Activated CD4-positive, alpha-beta T cell treated with anti-CD3 and anti-CD28 coated beads for 1 hour (primary cell): ENCODE data around the gene C14orf39.
"Not testable (repeated sequence)": the region's sequence is repeated elsewhere in the genome, so short reads cannot be mapped to it uniquely, and the experiment has no call there.

Experiments used
- DNase-seq: peaks from one replicate; pipeline ENCODE4 v3.0.0-alpha.2; 2020

The C14orf39 gene

DNA sequence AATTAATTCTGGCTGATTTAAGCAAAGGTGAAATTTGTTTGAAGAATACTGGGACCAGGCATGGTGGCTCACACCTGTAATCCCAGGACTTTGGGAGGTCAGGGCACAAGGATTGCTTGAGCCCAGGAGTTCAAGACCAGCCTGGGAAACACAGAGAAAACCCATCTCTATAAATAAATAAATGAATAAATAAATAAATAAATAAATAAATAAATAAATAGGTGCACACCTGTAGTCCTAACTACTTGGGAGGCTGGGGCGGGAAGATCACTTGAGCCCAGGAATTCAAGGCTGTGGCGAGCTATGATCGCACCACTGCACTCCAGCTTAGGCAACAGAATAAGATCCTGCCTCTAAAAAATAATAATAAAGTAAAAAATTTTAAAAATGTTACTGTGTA lies 4.4 kb upstream of the C14orf39 start:
- no peak for DNase-seq

- no peak for DNase-seq
Measured at GRCh38 chr14:60488175-60488574, 2.3 kb upstream of the C14orf39 start.

GRCh38 chr14:60487211-60487610 lies 1.3 kb upstream of the C14orf39 start:
- DNase-seq: no peak

DNA sequence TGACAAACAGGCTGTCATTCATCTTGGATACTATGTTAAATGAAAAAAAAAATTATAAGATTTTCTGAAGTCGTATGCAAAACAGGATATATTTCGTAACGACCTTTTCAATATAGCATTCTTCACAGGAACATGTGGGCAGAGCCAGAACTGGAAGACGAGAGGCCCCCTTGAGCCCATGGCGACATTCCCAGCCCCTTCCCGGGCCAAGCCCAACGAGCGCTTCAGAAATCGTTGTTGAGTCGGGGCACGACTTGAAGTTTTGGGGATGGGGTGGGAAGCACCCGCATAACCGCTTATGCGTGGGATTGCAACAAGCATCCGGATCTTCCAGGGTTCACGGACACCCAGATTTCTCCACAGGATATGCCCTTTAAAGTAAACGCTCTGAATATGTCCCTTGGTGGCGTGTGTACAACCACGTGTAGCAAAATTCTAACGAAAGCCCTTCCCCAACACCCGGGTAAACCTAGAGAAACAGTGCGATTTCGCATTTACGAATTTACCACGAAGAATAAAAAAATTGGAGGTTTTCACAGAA lies 736 bp downstream of the C14orf39 start:
- no peak for DNase-seq

DNA sequence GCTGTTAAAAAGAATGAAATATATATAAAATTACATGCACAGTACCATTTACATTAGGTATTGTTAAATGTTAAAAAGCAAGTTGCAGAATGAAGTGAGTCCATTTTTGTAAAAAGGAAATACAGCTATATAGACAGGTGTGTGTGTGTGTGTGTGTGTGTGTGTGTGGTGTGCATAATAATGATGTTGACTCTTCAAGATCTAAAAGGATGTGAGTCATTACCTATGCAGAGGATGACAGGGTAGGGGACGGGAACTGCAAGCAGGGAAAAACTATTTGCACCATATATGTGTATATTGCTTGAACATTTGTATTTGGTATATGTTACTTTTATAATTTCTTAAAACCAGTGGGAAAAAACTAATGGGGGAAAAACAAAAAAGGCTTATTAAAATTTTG lies 3.1 kb downstream of the C14orf39 start:
- no peak for DNase-seq

DNA sequence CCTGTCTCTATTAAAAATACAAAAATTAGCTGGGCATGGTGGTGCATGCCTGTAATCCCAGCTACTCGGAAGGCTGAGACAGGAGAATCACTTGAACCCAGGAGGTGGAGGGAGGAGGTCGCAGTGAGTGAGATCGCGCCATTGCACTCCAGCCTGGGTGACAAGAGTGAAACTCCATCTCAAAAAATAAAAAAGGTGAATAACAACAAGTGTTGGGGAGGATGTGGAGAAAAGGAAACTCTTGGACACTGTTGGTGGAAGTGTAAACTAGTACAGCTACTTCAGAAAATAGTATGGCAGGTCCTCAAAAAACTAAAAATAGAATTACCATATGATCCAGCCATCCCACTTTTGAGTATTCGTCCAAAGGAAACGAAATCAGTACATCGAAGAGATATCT lies 5.6 kb downstream of the C14orf39 start:
- not testable (repeated sequence) for DNase-seq

DNA sequence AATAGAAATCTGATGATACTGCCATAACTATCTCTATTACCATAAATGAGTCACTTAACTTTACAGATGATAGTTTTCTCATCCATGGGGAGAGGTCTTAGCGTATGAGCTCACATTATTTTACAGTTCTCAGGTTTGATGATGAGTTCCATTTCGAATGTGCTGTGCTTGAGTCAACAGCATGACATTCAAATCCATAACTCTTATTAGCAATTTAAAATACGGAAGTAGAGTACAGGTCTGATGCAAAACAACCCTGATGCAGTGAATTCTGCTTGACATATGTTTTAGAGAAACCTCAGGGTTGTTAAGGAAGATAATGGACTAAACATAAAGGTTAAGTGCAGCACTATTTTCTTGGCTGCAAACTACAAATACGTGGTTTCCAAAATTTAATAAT lies 30.0 kb downstream of the C14orf39 start:
- DNase-seq: no peak

DNA sequence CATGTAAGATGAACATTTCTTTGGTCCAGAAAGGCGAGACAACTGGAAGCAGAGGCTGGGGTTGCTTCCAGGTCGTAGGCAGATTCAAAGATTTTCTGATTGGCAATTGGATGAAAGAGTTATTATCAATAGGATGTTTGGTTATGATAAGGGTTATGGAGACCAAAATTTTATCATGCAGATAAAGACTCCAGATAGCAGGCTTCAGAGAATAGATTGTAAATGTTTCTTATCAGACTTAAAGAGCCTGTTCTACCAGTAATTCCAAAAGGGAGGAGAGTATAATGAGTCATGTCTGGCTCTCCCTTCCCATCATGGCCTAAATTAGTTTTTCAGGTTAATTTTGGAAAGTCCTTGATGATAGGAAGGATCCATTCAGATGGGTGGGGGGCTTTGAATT lies 55.6 kb downstream of the C14orf39 start:
- no peak for DNase-seq

GRCh38 chr14:60420050-60420449 lies 65.8 kb downstream of the C14orf39 start:
- no peak for DNase-seq

DNA sequence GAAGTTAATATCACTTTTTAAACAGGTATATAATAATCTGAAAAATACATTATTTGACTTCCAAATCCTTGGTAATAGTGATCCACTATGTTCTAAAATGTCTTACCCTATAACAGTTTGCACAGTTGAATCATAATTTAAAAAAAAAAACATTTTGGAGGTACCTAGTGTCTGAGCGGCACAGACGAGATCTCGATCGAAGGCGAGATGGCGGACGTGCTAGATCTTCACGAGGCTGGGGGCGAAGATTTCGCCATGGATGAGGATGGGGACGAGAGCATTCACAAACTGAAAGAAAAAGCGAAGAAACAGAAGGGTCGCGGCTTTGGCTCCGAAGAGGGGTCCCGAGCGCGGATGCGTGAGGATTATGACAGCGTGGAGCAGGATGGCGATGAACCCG lies 88.3 kb downstream of the C14orf39 start:
- not testable (repeated sequence) for DNase-seq

GRCh38 chr14:60396718-60397343 lies 89.0 kb downstream of the C14orf39 start:
- no peak for DNase-seq
